Keratinocyte (primary cell): ENCODE data around the gene PLA2G2C. TPM values are rescaled to one million over a fixed set of nuclear protein-coding genes. Genes with fewer than 3 reads are reported as not detected.
A peak's percentile ranks its signal among the peaks of the same experiment; 100 is the strongest.

Source experiments
- DNase-seq: peaks from one replicate; pipeline ENCODE4 v3.0.0-alpha.2; 2011; ENCODE audit warnings: low read depth, missing footprints, low spot score
- FAIRE-seq: peaks from 2 replicates; lab custom pipeline; 2011; peaks lifted over from hg19 to GRCh38; lab: Jason Lieb, UNC
- H2AFZ ChIP-seq: 2 replicates; pipeline ENCODE4 v1.6.0; 2012; ENCODE audit warnings: low read length, control low read depth, inconsistent platforms; ENCODE audit not compliant: control insufficient read depth
- H3K27ac ChIP-seq: 2 replicates; pipeline ENCODE4 v1.5.1; 2011; ENCODE audit warnings: low read length; ENCODE audit not compliant: control insufficient read depth, insufficient read depth
- H3K27me3 ChIP-seq: 3 replicates; pipeline ENCODE4 v1.6.0; 2011; ENCODE audit warnings: low read length; ENCODE audit not compliant: control insufficient read depth, insufficient read depth; ENCODE audit errors: extremely low read depth
- H3K36me3 ChIP-seq, 2 experiments: 2 replicates in 1 of 2; 3 replicates in 1 of 2; pipeline ENCODE4 v1.5.1; 2011; ENCODE audit warnings: low read length in 2 of 2, mild to moderate bottlenecking in 1 of 2; ENCODE audit not compliant: control insufficient read depth in 2 of 2, insufficient read depth in 2 of 2; ENCODE audit errors: extremely low read depth in 1 of 2
- H3K4me1 ChIP-seq: 3 replicates; pipeline ENCODE4 v1.5.1; 2011; ENCODE audit warnings: low read length; ENCODE audit not compliant: control insufficient read depth, insufficient read depth; ENCODE audit errors: extremely low read depth
- H3K4me2 ChIP-seq: 3 replicates; pipeline ENCODE4 v1.6.0; 2011; ENCODE audit warnings: low read depth, low read length; ENCODE audit not compliant: control insufficient read depth, insufficient read depth; ENCODE audit errors: extremely low read depth
- H3K4me3 ChIP-seq, 3 experiments: fragments of 200-600 bp in 1 of 3; sonication (generic) in 1 of 3; 2 replicates in 2 of 3; 3 replicates in 1 of 3; pipeline ENCODE4 v1.5.1; 2011 to 2016; ENCODE audit warnings: low read length in 3 of 3, mild to moderate bottlenecking in 3 of 3, control low read depth in 2 of 3, inconsistent platforms in 1 of 3, low read depth in 1 of 3, mixed read lengths in 1 of 3, mixed run types in 1 of 3, moderate library complexity in 1 of 3; ENCODE audit not compliant: control insufficient read depth in 2 of 3, insufficient read depth in 2 of 3; ENCODE audit errors: extremely low read depth in 1 of 3
- H3K79me2 ChIP-seq: 2 replicates; pipeline ENCODE4 v1.6.0; 2012; ENCODE audit warnings: low read length; ENCODE audit not compliant: control insufficient read depth, insufficient read depth
- H3K9ac ChIP-seq: 3 replicates; pipeline ENCODE4 v1.6.0; 2011; ENCODE audit warnings: low read length; ENCODE audit not compliant: control insufficient read depth, insufficient read depth; ENCODE audit errors: extremely low read depth
- H3K9me1 ChIP-seq: 3 replicates; pipeline ENCODE4 v1.6.0; 2011; ENCODE audit warnings: low read length; ENCODE audit not compliant: control insufficient read depth, insufficient read depth; ENCODE audit errors: extremely low read depth
- H3K9me3 ChIP-seq: 2 replicates; pipeline ENCODE4 v1.5.1; 2012; ENCODE audit warnings: low read depth, low read length; ENCODE audit not compliant: control insufficient read depth
- H4K20me1 ChIP-seq: 3 replicates; pipeline ENCODE4 v1.6.0; 2011; ENCODE audit warnings: low read length; ENCODE audit not compliant: control insufficient read depth, insufficient read depth; ENCODE audit errors: extremely low read depth
- CTCF ChIP-seq, 3 experiments: IDR thresholded peaks in 1 of 3; conservative IDR thresholded peaks in 1 of 3; optimal IDR thresholded peaks in 1 of 3; 2 replicates in 2 of 3; 3 replicates in 1 of 3; pipeline versions ENCODE3 to v1.5.1; 2011; ENCODE audit warnings: low read length in 3 of 3, mild to moderate bottlenecking in 3 of 3, moderate library complexity in 2 of 3, control low read depth in 1 of 3, inconsistent platforms in 1 of 3; ENCODE audit not compliant: insufficient read depth in 2 of 3; ENCODE audit errors: extremely low read depth in 1 of 3
- EZH2 ChIP-seq: IDR thresholded peaks from one replicate; pipeline ENCODE4 v1.6.1; 2012; ENCODE audit warnings: inconsistent platforms, mild to moderate bottlenecking, low read length, moderate library complexity
- dilution Hi-C: fragments of 300-500 bp; cut with MboI; formaldehyde crosslinking; loops from one replicate; pipeline ENCODE4 v1.7.0; 2020; ENCODE audit warnings: low sequenced_read_pairs; ENCODE audit not compliant: extremely low pct_ligation_motif_present
- polyA plus RNA-seq, 5 experiments: library from polyadenylated mRNA; depleted of rRNA in 3 of 5; stranded (reverse) in 3 of 5; stranded (forward) in 1 of 5; unstranded in 1 of 5; fragments of >200 nt; gene quantifications; 1 replicate in 1 of 5; 2 replicates in 3 of 5; 3 replicates in 1 of 5; pipeline versions ENCODE4 v1.2.1 to v1.2.3, GENCODE V29; 2011 to 2012; ENCODE audit warnings: missing spikeins in 2 of 5, low read depth in 1 of 5, low replicate concordance in 1 of 5

Gene PLA2G2C
- polyA plus RNA-seq, 1 donor (not counting 4 experiments of a cell fraction or from before 2014, with no cell fraction given): not detected

GRCh38 chr1:20211511-20211931 is 25.2 kb upstream of the PLA2G2C start:
- Histone ChIP-seq H3K4me2 (peak overlapping the region; percentile 63), H4K20me1 (no peaks in the 10 kb centered on the region), H3K36me3 (no peaks in the 10 kb centered on the region), H3K9ac (no peak overlapping the region), H3K27me3 (no peaks in the 10 kb centered on the region), H3K9me3 (no peaks in the 10 kb centered on the region), H3K4me3 (no peak overlapping the region), H3K4me1 (peaks cover 26% of the 10 kb centered on the region), H3K9me1 (no peaks in the 10 kb centered on the region), H2AFZ (no peak overlapping the region), H3K27ac (peak overlapping the region; percentile 23), H3K79me2 (no peaks in the 10 kb centered on the region)
- TF ChIP-seq CTCF (optimal IDR thresholded peaks at IDR 0.05 in 1 of 3, IDR thresholded peaks at IDR 0.05 in 1 of 3, conservative IDR thresholded peaks at IDR 0.05 in 1 of 3; ENCODE audit: extremely low read depth in 1 of 3, insufficient read depth in 2 of 3, low read length in 3 of 3): no peak
- TF ChIP-seq EZH2: no peak
- FAIRE-seq (peak; percentile 92), DNase-seq (peak; percentile 80)
- dilution Hi-C loops: no loop called here

- DNase-seq (no peak), FAIRE-seq (peak; percentile 29)
- no peak overlapping the region for H2AFZ ChIP-seq
- H3K27ac ChIP-seq: no peak overlapping the region
- no peak for TF ChIP-seq CTCF (optimal IDR thresholded peaks at IDR 0.05 in 1 of 3, IDR thresholded peaks at IDR 0.05 in 1 of 3, conservative IDR thresholded peaks at IDR 0.05 in 1 of 3; ENCODE audit: extremely low read depth in 1 of 3, insufficient read depth in 2 of 3, low read length in 3 of 3)
- no peak for TF ChIP-seq EZH2
- H4K20me1 ChIP-seq: no peaks in the 10 kb centered on the region
- H3K9me1 ChIP-seq: no peaks in the 10 kb centered on the region
- no peaks in the 10 kb centered on the region for H3K27me3 ChIP-seq
- H3K79me2 ChIP-seq: no peaks in the 10 kb centered on the region
- dilution Hi-C loops: no loop called here
- H3K4me2 ChIP-seq: peak overlapping the region; percentile 63
- H3K9ac ChIP-seq: no peak overlapping the region
- H3K4me1 ChIP-seq: peaks cover 26% of the 10 kb centered on the region
- H3K9me3 ChIP-seq: no peaks in the 10 kb centered on the region
- no peaks in the 10 kb centered on the region for H3K36me3 ChIP-seq
- H3K4me3 ChIP-seq: no peak overlapping the region
These were observed 24.6 kb upstream of the PLA2G2C start for GRCh38 chr1:20210736-20211460.
